IMR-90 (cell line): ENCODE data around the gene FUT8. TPM values are rescaled to one million over a fixed set of nuclear protein-coding genes. Genes with fewer than 3 reads are reported as not detected.

ENCODE experiments used
- ATAC-seq: fragments of 200-7000 bp; cut with Tn5 transposase; 2 replicates; pipeline ENCODE4 v1.9.1; 2020; ENCODE audit warnings: low read depth, mild to moderate bottlenecking, moderate library complexity
- BruUV-seq: library from RNA; stranded (reverse); fragments of 400-500 nt; replicated peaks from 2 replicates; lab custom pipeline; 2021; lab: Mats Ljungman, UMichigan
- CTCF ChIA-PET: fragments of 300-600 bp; formaldehyde crosslinking; extraction: SDS; loops from one replicate; lab custom pipeline; 2021; ENCODE audit warnings: antibody characterized with exemption; lab: Yijun Ruan, JAX
- POLR2A ChIA-PET: fragments of 300-600 bp; sonication (Branson Sonifier 250); formaldehyde crosslinking; loops from one replicate; lab custom pipeline; 2022; ENCODE audit warnings: antibody characterized with exemption; ENCODE audit not compliant: unreplicated experiment; lab: Charles Lee
- DNase-seq: peaks from one replicate; pipeline ENCODE4 v3.0.0; 2013
- H2AFZ ChIP-seq: replicated peaks from 2 replicates; pipeline ENCODE3; 2013; ENCODE audit warnings: low read length, mild to moderate bottlenecking; ENCODE audit not compliant: poor library complexity
- H2AK5ac ChIP-seq: 2 replicates; pipeline ENCODE4 v1.6.1; 2013; ENCODE audit warnings: low read depth, low read length, inconsistent platforms
- H2AK9ac ChIP-seq: replicated peaks from 2 replicates; pipeline ENCODE3; 2013; ENCODE audit warnings: mild to moderate bottlenecking, low read depth, low read length, moderate library complexity; ENCODE audit not compliant: poor library complexity
- H2BK120ac ChIP-seq: 2 replicates; pipeline ENCODE4 v1.6.1; 2013; ENCODE audit warnings: low read depth, low read length, inconsistent platforms
- H2BK15ac ChIP-seq: 3 replicates; pipeline ENCODE4 v1.6.1; 2013; ENCODE audit warnings: low read depth, low read length, inconsistent platforms
- H2BK20ac ChIP-seq: 2 replicates; pipeline ENCODE4 v1.6.1; 2013; ENCODE audit warnings: low read depth, mild to moderate bottlenecking, inconsistent platforms, low read length, moderate library complexity
- H2BK5ac ChIP-seq: 2 replicates; pipeline ENCODE4 v1.6.1; 2013; ENCODE audit warnings: mild to moderate bottlenecking, low read depth, low read length, inconsistent platforms; ENCODE audit not compliant: poor library complexity, severe bottlenecking
- H3K14ac ChIP-seq: replicated peaks from 2 replicates; pipeline ENCODE4 v1.6.1; 2013; ENCODE audit warnings: low read depth, low read length, inconsistent platforms
- H3K18ac ChIP-seq: 2 replicates; pipeline ENCODE4 v1.6.1; 2013; ENCODE audit warnings: low read depth, low read length, control low read depth
- H3K23ac ChIP-seq: 2 replicates; pipeline ENCODE4 v1.6.1; 2013; ENCODE audit warnings: low read depth, low read length, inconsistent platforms
- H3K27ac ChIP-seq: 2 replicates; pipeline ENCODE4 v1.5.1; 2013; ENCODE audit warnings: mild to moderate bottlenecking, control low read depth, low read length; ENCODE audit not compliant: insufficient read depth
- H3K27me3 ChIP-seq: 2 replicates; pipeline ENCODE4 v1.6.1; 2013; ENCODE audit warnings: low read length; ENCODE audit not compliant: control insufficient read depth, insufficient read depth
- H3K36me3 ChIP-seq: 2 replicates; pipeline ENCODE4 v1.6.1; 2013; ENCODE audit warnings: low read length, mixed read lengths; ENCODE audit not compliant: control insufficient read depth, insufficient read depth
- H3K4ac ChIP-seq: 2 replicates; pipeline ENCODE4 v1.6.1; 2013; ENCODE audit warnings: low read depth, low read length, inconsistent platforms
- H3K4me1 ChIP-seq: 2 replicates; pipeline ENCODE4 v1.6.1; 2013; ENCODE audit warnings: low read length, mixed read lengths; ENCODE audit not compliant: control insufficient read depth, insufficient read depth
- H3K4me2 ChIP-seq: 2 replicates; pipeline ENCODE4 v1.6.1; 2013; ENCODE audit warnings: low read depth, mild to moderate bottlenecking, control low read depth, low read length, moderate library complexity
- H3K4me3 ChIP-seq: 2 replicates; pipeline ENCODE4 v1.5.1; 2013; ENCODE audit warnings: low read depth, mild to moderate bottlenecking, control low read depth, low read length, moderate library complexity; ENCODE audit not compliant: insufficient read depth
- H3K56ac ChIP-seq: 2 replicates; pipeline ENCODE4 v1.6.1; 2013; ENCODE audit warnings: low read length, inconsistent platforms; ENCODE audit not compliant: insufficient read depth; ENCODE audit errors: extremely low read depth
- H3K79me1 ChIP-seq, 2 experiments: 2 replicates each; pipeline ENCODE4 v1.6.1; 2013; ENCODE audit warnings: low read length in 2 of 2, inconsistent platforms in 1 of 2, low read depth in 1 of 2
- H3K9ac ChIP-seq: 2 replicates; pipeline ENCODE4 v1.6.1; 2013; ENCODE audit warnings: low read depth, low read length, control low read depth
- H3K9me1 ChIP-seq: 2 replicates; pipeline ENCODE4 v1.6.1; 2013; ENCODE audit warnings: low read length, inconsistent platforms; ENCODE audit not compliant: insufficient read depth
- H3K9me3 ChIP-seq: 2 replicates; pipeline ENCODE4 v1.6.1; 2013; ENCODE audit warnings: low read length; ENCODE audit not compliant: control insufficient read depth, insufficient read depth
- H4K20me1 ChIP-seq: 2 replicates; pipeline ENCODE4 v1.6.1; 2013; ENCODE audit warnings: low read length, inconsistent platforms; ENCODE audit not compliant: insufficient read depth
- H4K5ac ChIP-seq: 2 replicates; pipeline ENCODE4 v1.6.1; 2013; ENCODE audit warnings: mild to moderate bottlenecking, low read depth, low read length, control low read depth
- H4K8ac ChIP-seq, 2 experiments: 2 replicates each; pipeline ENCODE4 v1.6.1; 2013; ENCODE audit warnings: low read depth in 2 of 2, low read length in 2 of 2, control low read depth in 1 of 2, inconsistent platforms in 1 of 2
- H4K91ac ChIP-seq: 2 replicates; pipeline ENCODE4 v1.6.1; 2013; ENCODE audit warnings: low read depth, low read length, inconsistent platforms; ENCODE audit not compliant: insufficient read depth
- BHLHE40 ChIP-seq: fragments of 150-350 bp; IDR thresholded peaks from 2 replicates; pipeline ENCODE4 v1.6.1; 2016; ENCODE audit warnings: mild to moderate bottlenecking, low read depth, low read length
- CHD1 ChIP-seq: IDR thresholded peaks from 2 replicates; pipeline ENCODE4 v1.6.1; 2012; ENCODE audit warnings: low read depth, low read length, improper control_type of control experiment
- FOS ChIP-seq: fragments of 150-350 bp; IDR thresholded peaks from 2 replicates; pipeline ENCODE4 v1.6.1; 2016; ENCODE audit warnings: low read depth, low read length
- MAFK ChIP-seq: IDR thresholded peaks from 2 replicates; pipeline ENCODE4 v1.6.1; 2012; ENCODE audit warnings: low read depth, low read length, improper control_type of control experiment
- MAZ ChIP-seq: IDR thresholded peaks from 2 replicates; pipeline ENCODE4 v1.6.1; 2012; ENCODE audit warnings: low read depth, mild to moderate bottlenecking, low read length, improper control_type of control experiment, moderate library complexity, borderline replicate concordance
- MXI1 ChIP-seq: IDR thresholded peaks from 2 replicates; pipeline ENCODE4 v1.6.1; 2012; ENCODE audit warnings: low read depth, mild to moderate bottlenecking, low read length, moderate library complexity, borderline replicate concordance
- NFE2L2 ChIP-seq: fragments of 150-350 bp; IDR thresholded peaks from 2 replicates; pipeline ENCODE4 v1.6.1; 2016; ENCODE audit warnings: low read depth, mild to moderate bottlenecking, low read length
- POLR2A ChIP-seq: IDR thresholded peaks from 2 replicates; pipeline ENCODE4 v1.6.1; 2012; ENCODE audit warnings: mild to moderate bottlenecking, low read depth, low read length
- RAD21 ChIP-seq: IDR thresholded peaks from 2 replicates; pipeline ENCODE4 v1.6.1; 2012; ENCODE audit warnings: low read length, improper control_type of control experiment
- RCOR1 ChIP-seq: IDR thresholded peaks from 2 replicates; pipeline ENCODE4 v1.6.1; 2012; ENCODE audit warnings: mild to moderate bottlenecking, low read length, improper control_type of control experiment; ENCODE audit not compliant: insufficient replicate concordance
- RFX5 ChIP-seq: IDR thresholded peaks from 2 replicates; pipeline ENCODE4 v1.8.0; 2012; ENCODE audit warnings: low read depth, mild to moderate bottlenecking, low read length, moderate library complexity
- SMC3 ChIP-seq: fragments of 150-350 bp; IDR thresholded peaks from 2 replicates; pipeline ENCODE4 v1.6.1; 2016; ENCODE audit warnings: low read depth, mild to moderate bottlenecking, antibody characterized with exemption, low read length, moderate library complexity
- WGBS, 2 experiments: methylation state at CpG; one replicate each; pipeline versions ENCODE4 v1.1.5 to v1.1.7; 2013; ENCODE audit warnings: missing lambda C conversion rate in 2 of 2; ENCODE audit not compliant: insufficient read length in 1 of 2; ENCODE audit errors: extremely low coverage in 2 of 2; 5-methylcytosine and 5-hydroxymethylcytosine counted together
- dilution Hi-C: fragments of 300-500 bp; cut with HindIII; formaldehyde crosslinking; loops from one replicate; pipeline ENCODE4 v1.14.3; 2018; ENCODE audit warnings: low sequenced_read_pairs; ENCODE audit not compliant: unreplicated experiment
- in situ Hi-C: fragments of 300-500 bp; cut with MboI; formaldehyde crosslinking; loops from 3 replicates; pipeline ENCODE4 v1.14.3; 2019; ENCODE audit warnings: low sequenced_read_pairs, inconsistent platforms, mixed read lengths
- intact Hi-C: fragments of 100-400 bp; cut with micrococcal nuclease; formaldehyde crosslinking; loops from 2 replicates; pipeline ENCODE4 v1.10.0; 2022
- polyA plus RNA-seq, 3 experiments: library from polyadenylated mRNA; depleted of rRNA; stranded (reverse); fragments of >200 nt; gene quantifications; 2 replicates each; pipeline ENCODE4 v1.2.3, GENCODE V29; 2012; ENCODE audit warnings: low replicate concordance in 1 of 3
- total RNA-seq: library from RNA; depleted of rRNA; stranded (reverse); fragments of >200 nt; gene quantifications from 2 replicates; pipeline ENCODE4 v1.2.3, GENCODE V29; 2012
- TF ChIP-seq, protein P1 (sequence below): fragments of 150-350 bp; IDR thresholded peaks from 2 replicates; pipeline ENCODE4 v1.6.1; 2017; ENCODE audit warnings: mild to moderate bottlenecking, antibody characterized with exemption, low read length, low read depth

FUT8 gene
- total and polyA plus RNA-seq, 2 of the 4 experiments (the other 2 are of a cell fraction): 15.6 to 72.9 TPM

DNA sequence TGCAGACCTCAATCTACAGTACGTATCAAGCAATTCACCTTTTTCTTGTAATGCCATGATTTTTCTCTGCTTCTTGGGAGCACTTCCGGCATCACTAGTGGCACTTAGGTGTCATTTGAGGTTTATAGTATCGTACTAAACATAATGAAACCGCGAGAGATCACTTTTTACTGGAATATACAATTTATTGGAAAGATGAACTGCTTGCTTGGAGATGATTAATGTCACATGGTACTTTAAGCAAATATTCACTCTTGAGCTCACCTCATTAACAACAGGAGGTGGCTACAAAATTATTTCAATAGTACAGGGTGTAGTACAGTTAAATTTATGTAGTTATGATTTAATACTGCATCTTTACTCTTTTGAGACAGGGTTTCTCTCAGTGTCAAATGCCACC, 11.5 kb downstream of the FUT8 start:
- H2BK120ac ChIP-seq: no peak overlapping the region
- ATAC-seq (no peak), DNase-seq (no peak)
- peaks cover 5% of the 10 kb centered on the region; the same call in 1 of the 2 replicates for H3K4me1 ChIP-seq
- no peak overlapping the region for H2BK20ac ChIP-seq
- no peak overlapping the region for H2AFZ ChIP-seq
- H4K8ac ChIP-seq: no peak overlapping the region
- H3K9ac ChIP-seq: no peak overlapping the region
- no peak overlapping the region for H4K5ac ChIP-seq
- no peak overlapping the region for H3K4me2 ChIP-seq
- H3K56ac ChIP-seq: no peak overlapping the region
- no peak overlapping the region for H3K4ac ChIP-seq
- H3K27ac ChIP-seq: no peak overlapping the region
- H3K18ac ChIP-seq: no peak overlapping the region
- dilution Hi-C loops (no loop called here), in situ Hi-C loops (loop anchor here (5.0 to 10.0 kb wide), 2 partner anchors 408 to 541 kb away; no protein-coding TSS in a partner anchor), intact Hi-C loops (no loop called here)
- H3K14ac ChIP-seq: no peak overlapping the region
- H3K4me3 ChIP-seq: no peak overlapping the region
- H3K23ac ChIP-seq: no peak overlapping the region
- H3K79me1 ChIP-seq: peaks cover 40% of the 10 kb centered on the region in 2 experiments
- H2AK5ac ChIP-seq: no peak overlapping the region
- no TSS peak for BruUV-seq
- H2AK9ac ChIP-seq: no peak overlapping the region
- H3K9me3 ChIP-seq: no peaks in the 10 kb centered on the region
- ChIA-PET CTCF (no interaction called here), POLR2A (no interaction called here)
- H2BK5ac ChIP-seq: no peak overlapping the region
- no CpG with 5 or more reads among the region's 5 CpGs for WGBS, 2 experiments
- H4K91ac ChIP-seq: no peak overlapping the region
- TF ChIP-seq FOS (no peak), BHLHE40 (no peak), MAFK (no peak), SMC3 (no peak), RFX5 (no peak), RAD21 (no peak), CHD1 (no peak), MAZ (no peak), RCOR1 (no peak), POLR2A (no peak), MXI1 (no peak), NFE2L2 (no peak)
- TF ChIP-seq, protein P1, sequence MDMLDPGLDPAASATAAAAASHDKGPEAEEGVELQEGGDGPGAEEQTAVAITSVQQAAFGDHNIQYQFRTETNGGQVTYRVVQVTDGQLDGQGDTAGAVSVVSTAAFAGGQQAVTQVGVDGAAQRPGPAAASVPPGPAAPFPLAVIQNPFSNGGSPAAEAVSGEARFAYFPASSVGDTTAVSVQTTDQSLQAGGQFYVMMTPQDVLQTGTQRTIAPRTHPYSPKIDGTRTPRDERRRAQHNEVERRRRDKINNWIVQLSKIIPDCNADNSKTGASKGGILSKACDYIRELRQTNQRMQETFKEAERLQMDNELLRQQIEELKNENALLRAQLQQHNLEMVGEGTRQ: no peak
- H3K36me3 ChIP-seq: no peaks in the 10 kb centered on the region
- H2BK15ac ChIP-seq: no peak overlapping the region
- H3K9me1 ChIP-seq: peaks cover 4% of the 10 kb centered on the region
- no peaks in the 10 kb centered on the region for H4K20me1 ChIP-seq
- H3K27me3 ChIP-seq: no peaks in the 10 kb centered on the region
